Kidney tubule cell (primary cell): ENCODE measurements around the gene EMILIN1.
A peak's percentile ranks its signal among the peaks of the same experiment; 100 is the strongest.

Experiments
- DNase-seq: peaks from one replicate; pipeline ENCODE4 v3.0.0-alpha.2; 2018; ENCODE audit warnings: low spot score

Gene EMILIN1

GRCh38 chr2:27078267-27079194, at the start of gene EMILIN1:
Gene EMILIN1 (plus strand): TSS chr2:27078615. CDS start chr2:27079066, 451 bp downstream.
- DNase-seq: no peak

- DNase-seq: peak; percentile 60
Observed at GRCh38 chr2:27029051-27029450, 49.4 kb upstream of the EMILIN1 start.

DNA sequence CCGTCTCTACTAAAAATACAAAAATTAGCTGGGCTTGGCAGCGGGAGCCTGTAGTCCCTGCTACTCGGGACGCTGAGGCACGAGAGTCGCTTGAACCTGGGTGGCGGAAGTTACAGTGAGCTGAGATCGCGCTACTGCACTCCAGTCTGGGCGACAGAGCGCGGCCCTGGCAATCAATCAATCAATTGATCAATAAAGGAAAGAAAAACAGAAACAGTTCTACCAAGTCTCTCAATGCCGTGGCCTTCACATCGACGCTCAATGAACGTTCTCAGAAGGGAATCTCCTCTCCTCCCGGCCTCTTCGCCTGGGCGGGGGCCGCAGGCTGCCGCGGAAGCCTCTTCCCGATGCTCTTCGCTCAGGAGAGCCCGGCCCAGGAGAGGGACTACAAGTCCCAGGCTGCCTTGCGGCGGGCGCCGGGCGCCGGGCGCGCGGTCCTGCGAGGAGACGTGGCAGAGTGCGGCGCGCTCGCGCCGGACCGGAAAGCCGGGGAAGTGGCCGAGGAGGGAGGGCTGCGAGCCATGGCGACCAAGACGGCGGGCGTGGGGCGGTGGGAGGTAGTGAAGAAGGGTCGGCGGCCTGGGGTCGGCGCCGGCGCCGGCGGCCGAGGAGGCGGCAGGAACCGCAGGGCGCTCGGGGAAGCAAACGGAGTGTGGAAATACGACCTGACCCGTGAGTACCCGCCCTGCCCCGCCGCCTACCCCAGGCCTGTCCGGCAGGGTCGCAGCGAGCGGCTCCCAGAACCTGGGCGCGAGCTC, 45.7 kb upstream of the EMILIN1 start, which contains the start of gene TMEM214:
Gene TMEM214 (plus strand): TSS at position 471 of the 758 bp plus-strand sequence. CDS start 51 bp downstream, at position 522.
- DNase-seq: peak; percentile 92

DNA sequence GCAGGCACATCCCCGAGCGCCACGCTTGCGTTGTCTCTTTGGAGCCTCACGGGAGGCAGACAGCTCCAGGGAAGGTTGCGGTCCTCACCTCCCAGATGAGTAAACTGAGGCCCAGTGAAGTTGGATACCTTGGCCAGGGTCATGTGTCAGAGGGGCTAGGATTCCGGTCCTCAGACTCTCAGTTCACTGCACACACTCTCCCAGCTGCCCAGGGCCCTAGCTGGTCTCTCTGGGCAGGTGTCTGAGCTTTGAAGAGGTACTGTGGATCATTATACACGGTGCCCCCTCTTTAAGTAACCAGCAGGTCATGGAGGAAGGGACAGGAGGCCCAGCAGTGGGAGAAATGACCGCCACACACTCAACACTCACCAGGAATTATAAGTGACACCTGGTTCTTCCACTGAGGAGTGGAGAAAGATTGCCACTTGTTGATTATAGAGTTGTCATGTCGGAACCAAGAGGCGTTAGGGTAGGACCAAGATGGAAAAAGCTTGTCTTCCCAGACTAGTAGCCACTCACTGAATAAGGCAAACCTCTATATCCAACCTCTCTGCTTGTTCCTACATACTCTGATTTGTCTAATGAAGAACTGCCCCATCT, 45.1 kb upstream of the EMILIN1 start:
- DNase-seq: no peak

DNA sequence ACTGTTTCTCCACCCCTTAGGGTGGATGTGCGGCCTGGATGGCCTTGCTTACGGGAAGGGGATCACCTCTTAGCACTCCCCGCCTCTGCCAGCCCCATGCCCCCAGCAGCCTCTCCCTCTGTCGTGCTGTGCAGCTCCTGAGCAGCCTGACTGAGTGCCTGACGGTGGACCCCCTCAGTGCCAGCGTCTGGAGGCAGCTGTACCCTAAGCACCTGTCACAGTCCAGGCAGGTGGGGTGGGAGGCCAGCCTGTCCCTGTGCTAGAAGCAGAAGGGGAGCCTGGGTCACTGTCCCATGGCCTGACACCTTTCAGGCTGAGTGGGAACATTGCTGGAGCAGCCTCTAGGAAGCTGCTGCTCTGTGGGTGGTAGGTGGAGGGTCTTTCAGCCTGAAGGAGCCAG, 40.4 kb upstream of the EMILIN1 start:
- DNase-seq: no peak

GRCh38 chr2:27038631-27039339, 39.6 kb upstream of the EMILIN1 start:
- no peak for DNase-seq

- DNase-seq: no peak
Observed at GRCh38 chr2:27039426-27039825, 39.0 kb upstream of the EMILIN1 start.

- no peak for DNase-seq
Observed at GRCh38 chr2:27039871-27040270, 38.5 kb upstream of the EMILIN1 start.

GRCh38 chr2:27040282-27040681, 38.1 kb upstream of the EMILIN1 start:
- DNase-seq: no peak

DNA sequence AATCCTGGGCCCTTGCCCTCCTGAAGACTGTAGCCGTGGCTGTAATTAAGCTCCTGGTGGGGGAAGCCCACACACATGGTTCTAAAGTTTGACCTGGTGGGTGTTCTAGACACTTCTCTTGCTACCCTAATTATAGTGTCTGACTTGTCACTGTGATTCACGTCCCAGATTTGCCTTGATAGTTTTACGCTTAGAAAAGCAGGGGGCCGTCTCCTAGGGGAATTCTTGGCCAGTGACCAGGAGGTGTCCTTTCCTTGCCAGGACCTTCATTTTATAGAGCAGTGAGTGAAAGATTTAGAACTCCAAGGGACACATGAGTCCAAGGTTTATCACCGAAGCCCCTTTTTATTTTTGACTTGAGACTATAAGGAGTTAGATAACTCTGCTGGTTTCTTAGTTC, 36.7 kb upstream of the EMILIN1 start:
- DNase-seq: peak; percentile 83

DNA sequence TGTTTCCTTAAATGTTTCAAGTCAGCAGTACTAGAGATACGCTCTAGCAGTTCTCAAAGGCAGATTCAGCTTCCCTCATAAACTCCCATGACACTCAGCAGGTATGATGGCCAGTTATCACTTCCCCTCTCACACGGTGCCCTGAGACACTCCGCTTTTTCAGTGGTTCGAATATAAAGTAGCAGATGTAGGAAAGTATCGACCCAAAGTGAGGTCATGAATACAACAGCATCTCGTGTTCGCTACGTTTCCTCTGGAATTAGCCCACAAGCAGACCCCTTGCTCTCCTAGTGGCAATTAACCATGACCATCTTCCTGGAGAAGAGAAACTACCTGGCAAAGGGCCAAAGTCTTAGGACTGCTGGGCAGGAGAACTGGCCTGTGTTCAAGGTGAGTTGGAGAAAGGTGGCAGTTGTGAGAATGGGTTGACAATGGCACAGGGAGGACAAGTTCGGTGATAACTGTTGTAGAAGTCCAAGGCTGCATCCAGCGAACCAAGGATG, 36.2 kb upstream of the EMILIN1 start:
- peak; percentile 69 for DNase-seq

DNA sequence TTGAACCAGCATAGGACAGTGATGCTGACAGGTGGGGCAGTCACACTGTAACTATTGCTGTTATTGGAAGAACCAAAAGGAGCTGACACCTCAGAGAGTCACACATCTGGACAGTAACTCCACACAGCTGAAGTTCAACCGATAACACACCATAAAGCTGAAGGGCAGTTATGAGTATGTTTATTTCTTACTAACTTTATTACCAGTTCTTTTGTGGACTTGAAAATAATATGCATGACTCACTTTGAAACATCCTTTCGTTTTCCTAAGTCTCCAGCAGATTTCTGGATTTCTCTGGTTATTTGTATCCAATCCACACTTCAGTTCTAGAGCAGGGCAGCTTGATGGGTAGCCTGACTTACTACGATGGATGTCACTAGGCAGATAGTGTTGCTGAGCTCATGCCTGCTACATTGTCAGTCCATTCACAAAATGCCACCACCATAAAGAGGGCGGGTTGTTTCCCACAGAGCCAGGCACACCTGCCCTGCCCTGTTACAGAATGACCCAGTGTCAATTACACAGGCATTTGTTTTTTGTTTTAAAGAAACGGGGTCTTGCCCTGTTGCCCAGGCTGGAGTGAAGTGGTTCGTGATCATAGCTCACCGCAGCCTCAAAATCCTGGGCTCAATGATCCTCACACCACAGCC, 35.3 kb upstream of the EMILIN1 start:
- no peak for DNase-seq

GRCh38 chr2:27049422-27050280, 28.8 kb upstream of the EMILIN1 start:
- peak; percentile 63 for DNase-seq

DNA sequence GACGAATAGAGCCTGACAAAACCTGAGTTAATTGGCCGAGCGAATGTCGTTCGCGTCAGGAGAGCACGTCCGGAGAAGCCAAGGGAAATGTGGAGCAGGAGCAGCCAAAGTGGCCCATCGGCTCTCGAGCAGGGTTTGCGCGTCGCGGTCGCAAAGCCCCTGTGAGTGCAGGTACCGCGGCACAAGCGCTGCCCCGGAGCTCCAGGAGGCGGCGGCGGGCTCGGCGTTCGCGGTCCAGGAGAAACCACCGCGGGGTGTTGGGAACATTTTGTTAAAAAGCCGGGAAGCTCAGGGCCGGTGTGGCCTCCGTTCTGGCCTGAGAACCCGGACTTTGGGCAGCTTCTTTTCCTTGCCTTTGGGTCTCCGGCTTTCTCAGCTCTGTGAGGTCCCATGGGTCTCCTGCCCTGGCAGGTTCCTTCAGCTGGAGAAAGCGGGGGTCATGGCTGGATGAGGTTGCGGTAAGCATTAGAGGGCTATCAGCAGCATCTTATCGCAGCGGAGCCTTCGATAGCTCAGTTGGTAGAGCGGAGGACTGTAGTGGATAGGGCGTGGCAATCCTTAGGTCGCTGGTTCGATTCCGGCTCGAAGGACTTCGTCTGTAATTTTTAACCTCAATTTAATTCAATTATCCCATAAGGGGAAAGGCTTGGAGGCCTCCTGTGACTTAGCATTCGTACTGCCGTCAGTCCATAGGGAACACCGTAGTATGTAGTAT, 28.0 kb upstream of the EMILIN1 start:
- peak; percentile 97 for DNase-seq

GRCh38 chr2:27050996-27051901, 27.2 kb upstream of the EMILIN1 start, which contains the start of gene AGBL5:
Gene AGBL5 (plus strand): TSS chr2:27051668. CDS start chr2:27052959, 1,291 bp downstream.
- peak; percentile 95 for DNase-seq

DNA sequence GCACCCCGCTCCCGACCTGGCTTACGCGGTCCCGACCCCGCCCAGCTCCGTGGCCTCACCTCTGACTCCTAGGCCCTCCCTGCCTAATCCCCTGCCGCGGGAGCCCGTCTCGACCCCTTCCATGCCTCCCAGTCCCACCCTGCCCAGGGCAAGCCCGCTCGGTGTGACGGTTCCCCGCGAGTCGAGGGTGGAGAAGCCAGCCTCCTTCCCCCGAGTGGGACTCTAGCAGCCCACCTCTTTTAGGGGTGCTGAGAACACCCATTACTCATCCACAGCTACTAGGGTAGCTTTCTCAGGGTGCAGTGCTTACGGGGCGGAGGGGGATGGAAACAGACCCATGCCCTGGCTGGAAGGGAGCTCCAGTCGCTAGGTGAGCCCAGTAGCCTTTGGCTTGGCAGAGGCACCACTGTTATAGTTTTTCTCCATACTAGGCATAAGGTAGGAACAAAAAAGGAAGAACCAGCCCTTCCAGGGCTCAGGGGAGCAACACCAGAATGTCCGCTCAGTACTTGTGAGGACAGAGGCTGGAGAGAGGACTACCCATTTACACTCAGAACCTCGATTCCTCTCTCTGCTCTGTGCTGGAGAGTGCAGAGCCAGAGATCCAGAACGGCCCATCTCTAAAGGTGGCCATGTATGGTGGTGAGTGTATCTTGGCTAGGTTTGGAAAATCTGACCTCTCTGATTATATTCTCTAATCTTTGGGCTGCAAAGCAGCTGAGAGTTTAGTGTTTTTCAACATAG, 26.3 kb upstream of the EMILIN1 start:
- peak; percentile 13 for DNase-seq

DNA sequence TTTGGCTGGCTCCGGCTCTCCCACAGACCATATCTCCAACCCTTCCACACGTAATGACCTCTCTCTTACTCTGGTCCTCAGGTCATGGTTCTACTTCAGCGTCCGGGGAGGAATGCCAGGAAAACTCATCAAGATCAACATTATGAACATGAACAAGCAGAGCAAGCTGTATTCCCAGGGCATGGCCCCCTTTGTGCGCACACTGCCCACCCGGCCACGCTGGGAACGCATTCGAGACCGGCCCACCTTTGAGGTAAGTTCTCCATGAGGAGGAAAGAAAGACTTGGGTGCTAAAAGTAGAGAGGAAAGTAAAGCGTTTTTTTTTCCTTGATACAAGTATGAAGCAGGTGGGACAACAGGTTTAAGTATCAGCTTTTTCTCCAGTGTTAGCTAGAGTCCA, 25.1 kb upstream of the EMILIN1 start:
- no peak for DNase-seq

GRCh38 chr2:27053776-27054175, 24.6 kb upstream of the EMILIN1 start:
- DNase-seq: no peak
